ENCODE results near the gene IGSF8.

GRCh38 chr1:160095382-160096105, 2.9 kb downstream of the IGSF8 start:
- no peak for TF ChIP-seq ZBTB44 (tag by site-specific recombination; IDR thresholded peaks at IDR 0.05)
- TF ChIP-seq ZNF658 (tag by site-specific recombination; IDR thresholded peaks at IDR 0.05), result no peak
- no peak for TF ChIP-seq ZNF133 (tag by site-specific recombination; IDR thresholded peaks at IDR 0.05)
- no peak for TF ChIP-seq ZNF146 (tag by site-specific recombination; IDR thresholded peaks at IDR 0.05)
- TF ChIP-seq ZNF510 (tag by site-specific recombination; IDR thresholded peaks at IDR 0.05; ENCODE audit: insufficient replicate concordance), result no peak
- TF ChIP-seq CTCF (tag by site-specific recombination; IDR thresholded peaks at IDR 0.05), result no peak
- TF ChIP-seq REST (tag by site-specific recombination; IDR thresholded peaks at IDR 0.05), result no peak
- TF ChIP-seq ZNF157 (tag by site-specific recombination; IDR thresholded peaks at IDR 0.05), result no peak
- TF ChIP-seq ZBTB20 (tag by site-specific recombination; IDR thresholded peaks at IDR 0.05), result no peak
- no peak for TF ChIP-seq ZBTB11 (tag by site-specific recombination; conservative IDR thresholded peaks at IDR 0.05; ENCODE audit: low read depth)
- TF ChIP-seq TCF7L2 (IDR thresholded peaks at IDR 0.05; ENCODE audit: borderline replicate concordance, low read depth, low read length), result no peak
